ENCODE results near the gene ADGRG1. TPM values are rescaled to one million over a fixed set of nuclear protein-coding genes. Genes with fewer than 3 reads are reported as not detected.
"Not testable (repeated sequence)": the region's sequence is repeated elsewhere in the genome, so short reads cannot be mapped to it uniquely, and the experiment has no call there.

The ADGRG1 gene
- total RNA-seq, 1 donor from 2014 or later = 3.9 TPM

- intact Hi-C loops (cut with micrococcal nuclease) = not testable (repeated sequence)
Measured at GRCh38 chr16:57712569-57712968, 84.1 kb downstream of the ADGRG1 start.

GRCh38 chr16:57713596-57713995 lies 85.2 kb downstream of the ADGRG1 start:
- intact Hi-C loops (cut with micrococcal nuclease) = no loop called here

- intact Hi-C loops (cut with micrococcal nuclease) = no loop called here
Measured at GRCh38 chr16:57714047-57714446, 85.6 kb downstream of the ADGRG1 start.

Other genes starting within 250 kb of the ADGRG1 start
- gene CCL17, start 223.9 kb upstream of the ADGRG1 start, total RNA-seq = 0.56 and 0.98 TPM in 2 replicates
- 67.4 and 70.8 TPM in 2 replicates for gene CIAPIN1, start 181.2 kb upstream of the ADGRG1 start, total RNA-seq
- gene COQ9, start 181.2 kb upstream of the ADGRG1 start, total RNA-seq = 39.1 and 41.3 TPM in 2 replicates
- gene POLR2C, start 166.0 kb upstream of the ADGRG1 start, total RNA-seq = 73.2 and 74.5 TPM in 2 replicates
- gene DOK4, start 142.1 kb upstream of the ADGRG1 start, total RNA-seq = 2.6 and 3.6 TPM in 2 replicates
- 11.2 and 11.9 TPM in 2 replicates for gene CCDC102A, start 92.1 kb upstream of the ADGRG1 start, total RNA-seq
- gene ADGRG5, start 86.0 kb upstream of the ADGRG1 start, total RNA-seq = 13.8 and 15.5 TPM in 2 replicates
- not detected in 2 replicates for gene ADGRG3, start 39.7 kb downstream of the ADGRG1 start, total RNA-seq
- not detected in 2 replicates for gene DRC7, start 66.2 kb downstream of the ADGRG1 start, total RNA-seq
- 32.1 and 34.9 TPM in 2 replicates for gene KATNB1, start 107.1 kb downstream of the ADGRG1 start, total RNA-seq
- not detected in 2 replicates for gene KIFC3, start 173.9 kb downstream of the ADGRG1 start, total RNA-seq